Smooth muscle cell (in vitro differentiated cells): ENCODE results near the gene MIGA1. TPM values are rescaled to one million over a fixed set of nuclear protein-coding genes. Genes with fewer than 3 reads are reported as not detected.
"Not testable (repeated sequence)": the region's sequence is repeated elsewhere in the genome, so short reads cannot be mapped to it uniquely, and the experiment has no call there.

Source experiments
- DNase-seq: peaks from one replicate; lab custom pipeline; 2025; ENCODE audit not compliant: unreplicated experiment; lab: John Stamatoyannopoulos, UW
- H2AFZ ChIP-seq: fragments of 200-600 bp; sonication (generic); 2 replicates; pipeline ENCODE4 v1.6.0; 2016; ENCODE audit warnings: antibody characterized with exemption, low read depth, mild to moderate bottlenecking
- H3F3A ChIP-seq: fragments of 200-600 bp; sonication (generic); 2 replicates; pipeline ENCODE4 v1.6.0; 2017; ENCODE audit warnings: antibody characterized with exemption, low read depth
- H3K27ac ChIP-seq: fragments of 200-600 bp; sonication (generic); 2 replicates; pipeline ENCODE4 v1.5.1; 2016; ENCODE audit warnings: low read depth, mild to moderate bottlenecking
- H3K27me3 ChIP-seq: fragments of 200-600 bp; sonication (generic); 2 replicates; pipeline ENCODE4 v1.6.1; 2016; ENCODE audit warnings: low read depth, mild to moderate bottlenecking
- H3K36me3 ChIP-seq: fragments of 200-600 bp; sonication (generic); 2 replicates; pipeline ENCODE4 v1.5.1; 2016; ENCODE audit warnings: low read depth
- H3K4me1 ChIP-seq: fragments of 200-600 bp; sonication (generic); 2 replicates; pipeline ENCODE4 v1.5.1; 2016; ENCODE audit warnings: low read depth
- H3K4me2 ChIP-seq: fragments of 200-600 bp; sonication (generic); 2 replicates; pipeline ENCODE4 v1.6.0; 2016; ENCODE audit warnings: mild to moderate bottlenecking
- H3K4me3 ChIP-seq: fragments of 200-600 bp; sonication (generic); 2 replicates; pipeline ENCODE4 v1.5.1; 2016; ENCODE audit warnings: mild to moderate bottlenecking
- H3K79me2 ChIP-seq: fragments of 200-600 bp; sonication (generic); 2 replicates; pipeline ENCODE4 v1.6.0; 2016; ENCODE audit warnings: low read depth, mild to moderate bottlenecking
- H3K9ac ChIP-seq: fragments of 200-600 bp; sonication (generic); 2 replicates; pipeline ENCODE4 v1.6.0; 2016; ENCODE audit warnings: low read depth
- H3K9me3 ChIP-seq: fragments of 200-600 bp; sonication (generic); replicated peaks from 2 replicates; pipeline ENCODE4 v1.5.1; 2016; ENCODE audit warnings: low read depth
- H4K20me1 ChIP-seq: fragments of 200-600 bp; sonication (generic); 2 replicates; pipeline ENCODE4 v1.6.0; 2016; ENCODE audit warnings: low read depth
- WGBS: methylation state at CpG from one replicate; pipeline ENCODE4 v1.1.7; 2016; ENCODE audit warnings: low lambda C conversion rate; 5-methylcytosine and 5-hydroxymethylcytosine counted together
- polyA plus RNA-seq: library from polyadenylated mRNA; unstranded; fragments of >200 nt; fragmentation: Nextera tagmentation; extraction: Ambion mirVana; gene quantifications from 2 replicates; pipeline ENCODE4 v1.2.1, GENCODE V29; 2016
- total RNA-seq: library from RNA; depleted of rRNA; stranded (reverse); fragments of >200 nt; gene quantifications from 2 replicates; pipeline ENCODE4 v1.2.3, GENCODE V29; 2014
- TF ChIP-seq, protein P1 (sequence below): fragments of 200-600 bp; sonication (generic); IDR thresholded peaks from 2 replicates; pipeline ENCODE4 v1.5.1; 2017; ENCODE audit warnings: borderline replicate concordance, mild to moderate bottlenecking, antibody characterized with exemption; ENCODE audit not compliant: insufficient read depth, poor library complexity, severe bottlenecking

Gene MIGA1
- total and polyA plus RNA-seq, 2 experiments from 2014 or later: 6.6 to 22.7 TPM

DNA sequence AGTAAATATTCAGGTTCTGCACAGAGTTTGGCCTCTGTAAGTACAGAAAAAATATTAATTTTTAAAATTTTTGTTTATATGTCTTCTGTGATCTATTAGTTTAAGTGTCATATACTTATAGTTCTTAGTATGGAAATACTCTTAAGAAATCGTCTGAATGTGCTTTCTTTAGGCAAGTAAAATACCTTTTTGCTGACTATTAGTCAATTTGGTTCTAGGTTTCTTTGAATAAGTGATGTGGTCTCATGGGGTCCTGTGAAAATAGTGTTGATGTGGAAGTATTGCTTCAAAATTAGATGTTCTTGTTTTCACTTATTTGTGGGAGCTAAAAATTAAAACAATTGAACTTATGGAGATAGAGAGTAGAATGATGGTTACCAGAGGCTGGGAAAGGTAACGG is 23.9 kb downstream of the MIGA1 start:
- H3K79me2 ChIP-seq: peaks cover 5% of the 10 kb centered on the region
- H3K27ac ChIP-seq: no peak overlapping the region
- DNase-seq: no peak
- no peak overlapping the region for H3K4me2 ChIP-seq
- H4K20me1 ChIP-seq: peaks cover 6% of the 10 kb centered on the region
- TF ChIP-seq, protein P1, sequence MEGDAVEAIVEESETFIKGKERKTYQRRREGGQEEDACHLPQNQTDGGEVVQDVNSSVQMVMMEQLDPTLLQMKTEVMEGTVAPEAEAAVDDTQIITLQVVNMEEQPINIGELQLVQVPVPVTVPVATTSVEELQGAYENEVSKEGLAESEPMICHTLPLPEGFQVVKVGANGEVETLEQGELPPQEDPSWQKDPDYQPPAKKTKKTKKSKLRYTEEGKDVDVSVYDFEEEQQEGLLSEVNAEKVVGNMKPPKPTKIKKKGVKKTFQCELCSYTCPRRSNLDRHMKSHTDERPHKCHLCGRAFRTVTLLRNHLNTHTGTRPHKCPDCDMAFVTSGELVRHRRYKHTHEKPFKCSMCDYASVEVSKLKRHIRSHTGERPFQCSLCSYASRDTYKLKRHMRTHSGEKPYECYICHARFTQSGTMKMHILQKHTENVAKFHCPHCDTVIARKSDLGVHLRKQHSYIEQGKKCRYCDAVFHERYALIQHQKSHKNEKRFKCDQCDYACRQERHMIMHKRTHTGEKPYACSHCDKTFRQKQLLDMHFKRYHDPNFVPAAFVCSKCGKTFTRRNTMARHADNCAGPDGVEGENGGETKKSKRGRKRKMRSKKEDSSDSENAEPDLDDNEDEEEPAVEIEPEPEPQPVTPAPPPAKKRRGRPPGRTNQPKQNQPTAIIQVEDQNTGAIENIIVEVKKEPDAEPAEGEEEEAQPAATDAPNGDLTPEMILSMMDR: no peak
- H3K27me3 ChIP-seq: no peaks in the 10 kb centered on the region
- no peaks in the 10 kb centered on the region for H3K9me3 ChIP-seq
- peaks cover 8% of the 10 kb centered on the region for H3K36me3 ChIP-seq
- H2AFZ ChIP-seq: no peak overlapping the region
- no peak overlapping the region for H3K9ac ChIP-seq
- WGBS: 95% methylated on average over 2 of the region's 2 CpGs
- no peaks in the 10 kb centered on the region for H3F3A ChIP-seq
- no peak overlapping the region for H3K4me3 ChIP-seq
- no peaks in the 10 kb centered on the region for H3K4me1 ChIP-seq

DNA sequence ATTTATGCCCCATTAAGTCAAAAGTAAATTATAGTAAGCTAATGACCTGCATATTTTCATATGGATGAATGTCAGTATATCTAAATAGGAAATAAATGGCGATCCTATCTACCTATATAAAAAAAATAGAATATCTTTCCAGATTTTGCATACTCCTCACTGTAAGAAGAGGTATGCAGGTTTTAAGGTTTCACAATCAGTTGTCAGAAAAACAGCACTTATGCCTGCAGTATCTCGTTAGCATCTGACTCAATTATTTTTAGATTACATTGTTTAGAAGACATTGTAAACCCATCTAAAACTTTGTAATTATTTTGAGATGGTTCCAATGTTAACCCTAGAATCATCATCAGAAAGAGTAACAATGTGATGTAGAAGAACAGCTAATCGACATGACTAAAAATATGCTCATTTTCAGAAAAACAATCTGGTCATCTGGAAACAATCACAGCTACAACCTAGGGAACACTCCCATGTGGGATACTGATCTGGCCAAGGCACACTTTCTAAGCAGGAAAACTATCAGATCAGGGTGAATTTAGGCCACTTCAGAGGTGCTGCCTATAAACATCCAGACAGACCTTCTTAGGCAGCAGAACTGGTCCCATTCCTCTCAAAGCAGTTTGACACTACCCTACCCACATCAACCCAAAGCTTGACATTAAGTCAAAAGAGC is 30.5 kb downstream of the MIGA1 start:
- peaks cover 19% of the 10 kb centered on the region for H3K36me3 ChIP-seq
- not testable (repeated sequence) for H3K9ac ChIP-seq, H3K27me3 ChIP-seq, H3K79me2 ChIP-seq, H2AFZ ChIP-seq, H3K4me2 ChIP-seq, H3K4me1 ChIP-seq, H3F3A ChIP-seq, H3K4me3 ChIP-seq, DNase-seq, H3K9me3 ChIP-seq, H4K20me1 ChIP-seq, H3K27ac ChIP-seq
- 96% methylated on average over 2 of the region's 3 CpGs for WGBS

DNA sequence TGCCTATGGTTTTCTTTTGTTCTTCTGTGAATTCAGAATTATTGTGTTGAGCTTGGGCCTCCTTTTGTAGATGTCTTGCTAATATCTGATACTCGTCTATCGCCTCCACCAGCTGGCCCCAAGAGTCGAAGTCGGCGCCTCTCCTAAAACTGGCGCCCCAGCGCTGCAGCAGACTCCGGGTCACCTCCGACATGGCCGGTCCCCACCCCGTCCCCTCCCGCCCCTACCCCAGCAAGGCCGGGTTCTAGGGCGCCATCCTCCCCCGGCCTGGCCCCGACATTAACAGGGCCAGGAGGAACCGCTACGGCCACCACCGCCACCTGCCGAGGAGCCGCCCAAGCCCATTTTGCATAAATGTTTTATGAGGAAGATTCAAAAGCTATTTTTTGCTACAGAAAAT is 32.1 kb downstream of the MIGA1 start:
- H3K27me3 ChIP-seq, H2AFZ ChIP-seq, DNase-seq, H3K27ac ChIP-seq, H3K4me1 ChIP-seq, H3K4me3 ChIP-seq, H3K4me2 ChIP-seq, H3F3A ChIP-seq, H3K9ac ChIP-seq, H3K9me3 ChIP-seq, H4K20me1 ChIP-seq, H3K79me2 ChIP-seq: not testable (repeated sequence)
- WGBS: 97% methylated on average over 15 of the region's 21 CpGs
- peaks cover 27% of the 10 kb centered on the region for H3K36me3 ChIP-seq

DNA sequence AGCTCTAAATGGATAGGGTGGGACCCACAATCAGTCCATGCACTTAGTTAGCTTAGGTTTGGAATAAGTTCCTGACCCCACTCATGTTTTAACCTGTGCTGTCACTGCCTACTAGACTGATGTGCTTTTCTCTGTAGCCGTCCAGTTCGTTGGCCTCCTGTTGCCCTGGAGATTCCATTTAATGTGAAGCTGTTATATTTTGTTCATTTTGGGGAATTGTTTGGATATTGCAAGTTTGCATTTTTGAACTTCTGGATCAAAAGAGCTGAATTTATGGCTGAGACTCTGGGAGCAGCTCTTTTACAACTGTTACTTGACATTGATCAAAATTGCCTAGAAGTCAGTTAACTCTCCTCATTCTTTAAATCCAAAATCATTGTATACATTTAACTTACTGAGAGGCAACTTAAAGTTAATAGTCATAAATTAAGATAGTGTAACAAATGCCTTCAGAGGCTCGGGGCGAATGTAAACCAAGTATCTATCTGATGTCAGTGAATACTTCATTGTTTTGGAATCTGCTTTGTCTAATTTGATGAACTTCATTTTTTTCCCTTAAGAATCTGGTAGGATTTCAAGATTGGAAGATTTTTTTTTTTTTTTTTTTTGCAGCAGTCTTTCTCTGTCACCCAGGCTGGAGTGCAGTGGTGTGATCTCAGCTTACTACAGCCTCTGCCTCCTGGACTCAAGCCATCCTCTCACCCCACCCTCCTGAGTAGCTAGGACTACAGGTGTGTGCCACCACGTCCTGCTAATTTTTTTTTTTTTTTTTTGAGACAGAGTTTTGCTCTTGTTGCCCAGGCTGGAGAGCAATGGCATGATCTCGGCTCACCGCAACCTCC is 38.1 kb downstream of the MIGA1 start:
- WGBS: 96% methylated on average over 7 of the region's 7 CpGs
- Histone ChIP-seq H3K4me1 (no peaks in the 10 kb centered on the region), H2AFZ (no peak overlapping the region), H3K27me3 (no peaks in the 10 kb centered on the region), H3F3A (no peaks in the 10 kb centered on the region), H4K20me1 (no peaks in the 10 kb centered on the region), H3K27ac (no peak overlapping the region), H3K9me3 (no peaks in the 10 kb centered on the region), H3K79me2 (no peaks in the 10 kb centered on the region), H3K4me2 (no peak overlapping the region), H3K9ac (no peak overlapping the region), H3K36me3 (peaks cover 24% of the 10 kb centered on the region), H3K4me3 (no peak overlapping the region)
- no peak for DNase-seq
- TF ChIP-seq, protein P1: no peak
